SU-DHL-6 (cell line): ENCODE measurements around the gene AGFG2.

Source experiments
- H2AFZ ChIP-seq: fragments of 200-600 bp; sonication (generic); 2 replicates; pipeline ENCODE4 v1.6.1; 2014; ENCODE audit warnings: low read depth, mild to moderate bottlenecking, moderate library complexity, mixed read lengths, antibody characterized with exemption, low read length; ENCODE audit not compliant: severe bottlenecking
- H3F3A ChIP-seq: fragments of 200-600 bp; shearing (Covaris generic); 2 replicates; pipeline ENCODE4 v1.6.0; 2016; ENCODE audit warnings: antibody characterized with exemption, mild to moderate bottlenecking; ENCODE audit not compliant: insufficient read depth
- H3K27ac ChIP-seq: fragments of 200-600 bp; sonication (generic); 2 replicates; pipeline ENCODE4 v1.5.1; 2016; ENCODE audit warnings: low read depth, mild to moderate bottlenecking, low read length, moderate library complexity, mixed read lengths
- H3K27me3 ChIP-seq: fragments of 200-600 bp; sonication (generic), shearing (Covaris generic); 2 replicates; pipeline ENCODE4 v1.6.0; 2014; ENCODE audit warnings: mild to moderate bottlenecking, low read length
- H3K36me3 ChIP-seq: fragments of 200-600 bp; sonication (generic); 2 replicates; pipeline ENCODE4 v1.6.1; 2014; ENCODE audit warnings: mild to moderate bottlenecking, low read length, mixed read lengths
- H3K4me2 ChIP-seq: fragments of 300-600, 200-600 bp; shearing (Covaris generic), sonication (generic); 2 replicates; pipeline ENCODE4 v1.6.0; 2014; ENCODE audit warnings: low read length, low read depth, mild to moderate bottlenecking; ENCODE audit not compliant: poor library complexity, severe bottlenecking
- H3K4me3 ChIP-seq: fragments of 200-600 bp; sonication (generic); 2 replicates; pipeline ENCODE4 v1.5.1; 2014; ENCODE audit warnings: antibody characterized with exemption, low read length, mild to moderate bottlenecking, mixed read lengths; ENCODE audit not compliant: insufficient read depth, poor library complexity, severe bottlenecking
- H3K79me2 ChIP-seq: fragments of 200-600 bp; sonication (generic); 2 replicates; pipeline ENCODE4 v1.6.1; 2014; ENCODE audit warnings: mild to moderate bottlenecking, low read length, moderate library complexity; ENCODE audit not compliant: insufficient read depth
- H3K9ac ChIP-seq: fragments of 200-600 bp; sonication (generic); 2 replicates; pipeline ENCODE4 v1.7.0; 2014; ENCODE audit warnings: mild to moderate bottlenecking, low read length
- H3K9me2 ChIP-seq: fragments of 200-600 bp; sonication (generic); replicated peaks from 2 replicates; pipeline ENCODE4 v1.6.1; 2014; ENCODE audit warnings: low read length; ENCODE audit not compliant: insufficient read depth
- H3K9me3 ChIP-seq: fragments of 200-600 bp; sonication (generic); 2 replicates; pipeline ENCODE4 v1.6.1; 2014; ENCODE audit warnings: low read length, mixed read lengths; ENCODE audit not compliant: insufficient read depth
- H4K20me1 ChIP-seq: fragments of 200-600 bp; sonication (generic); 2 replicates; pipeline ENCODE4 v1.6.1; 2014; ENCODE audit warnings: low read depth, mild to moderate bottlenecking, antibody characterized with exemption, low read length, moderate library complexity, mixed read lengths
- CTCF ChIP-seq: fragments of 200-600 bp; sonication (generic); IDR thresholded peaks from one replicate; pipeline ENCODE4 v1.5.1; 2017; ENCODE audit warnings: antibody characterized with exemption, mild to moderate bottlenecking, low read length, moderate library complexity; ENCODE audit not compliant: insufficient read depth, poor library complexity, severe bottlenecking
- EZH2phosphoT487 ChIP-seq: fragments of 200-600 bp; sonication (generic), shearing (Covaris generic); conservative IDR thresholded peaks from 2 replicates; pipeline ENCODE4 v1.6.1; 2018; ENCODE audit warnings: mild to moderate bottlenecking, antibody characterized with exemption, low read length, moderate library complexity, mixed read lengths

The AGFG2 gene

GRCh38 chr7:100573691-100574361 is 34.8 kb downstream of the AGFG2 start, which contains the start of gene SAP25:
SAP25 (minus strand) TSS chr7:100573900; CDS start chr7:100573742, 158 bp downstream.
- Histone ChIP-seq H3K9me2 (no peaks in the 10 kb centered on the region), H3K9ac (no peak within 1 kb of the TSS), H3K4me2 (no peak within 1 kb of the TSS), H3K27me3 (no peaks in the 10 kb centered on the region), H3K27ac (no peak within 1 kb of the TSS), H3K4me3 (no peak within 1 kb of the TSS), H3K79me2 (no peaks in the 10 kb centered on the region), H3K36me3 (no peaks in the 10 kb centered on the region), H4K20me1 (no peaks in the 10 kb centered on the region), H3K9me3 (no peaks in the 10 kb centered on the region), H2AFZ (no peak within 1 kb of the TSS), H3F3A (no peaks in the 10 kb centered on the region)
- TF ChIP-seq EZH2phosphoT487 (no peak), CTCF (no peak)

- H3F3A ChIP-seq: no peaks in the 10 kb centered on the region
- H4K20me1 ChIP-seq: no peaks in the 10 kb centered on the region
- no peaks in the 10 kb centered on the region for H3K9me3 ChIP-seq
- H3K27ac ChIP-seq: no peak overlapping the region
- H3K4me3 ChIP-seq: no peak overlapping the region
- H3K9ac ChIP-seq: no peak overlapping the region
- no peak overlapping the region for H3K4me2 ChIP-seq
- no peaks in the 10 kb centered on the region for H3K9me2 ChIP-seq
- no peaks in the 10 kb centered on the region for H3K79me2 ChIP-seq
- H3K27me3 ChIP-seq: no peaks in the 10 kb centered on the region
- no peak for TF ChIP-seq EZH2phosphoT487
- TF ChIP-seq CTCF: no peak
- no peaks in the 10 kb centered on the region for H3K36me3 ChIP-seq
- no peak overlapping the region for H2AFZ ChIP-seq
These were observed 35.6 kb downstream of the AGFG2 start for GRCh38 chr7:100574362-100575205.

GRCh38 chr7:100575206-100575631 is 36.2 kb downstream of the AGFG2 start:
- no peak overlapping the region for H3K9ac ChIP-seq
- H2AFZ ChIP-seq: no peak overlapping the region
- no peaks in the 10 kb centered on the region for H3F3A ChIP-seq
- H3K36me3 ChIP-seq: no peaks in the 10 kb centered on the region
- no peaks in the 10 kb centered on the region for H4K20me1 ChIP-seq
- TF ChIP-seq EZH2phosphoT487: no peak
- no peak for TF ChIP-seq CTCF
- H3K79me2 ChIP-seq: no peaks in the 10 kb centered on the region
- H3K4me2 ChIP-seq: no peak overlapping the region
- H3K27ac ChIP-seq: no peak overlapping the region
- no peaks in the 10 kb centered on the region for H3K27me3 ChIP-seq
- H3K4me3 ChIP-seq: no peak overlapping the region
- H3K9me2 ChIP-seq: no peaks in the 10 kb centered on the region
- H3K9me3 ChIP-seq: no peaks in the 10 kb centered on the region
